IMR-90 (cell line): ENCODE data around the gene TGFA. TPM values are rescaled to one million over a fixed set of nuclear protein-coding genes. Genes with fewer than 3 reads are reported as not detected.

Source experiments
- ATAC-seq: fragments of 200-7000 bp; cut with Tn5 transposase; 2 replicates; pipeline ENCODE4 v1.9.1; 2020; ENCODE audit warnings: low read depth, mild to moderate bottlenecking, moderate library complexity
- BruUV-seq: library from RNA; stranded (reverse); fragments of 400-500 nt; replicated peaks from 2 replicates; lab custom pipeline; 2021; lab: Mats Ljungman, UMichigan
- CTCF ChIA-PET: fragments of 300-600 bp; formaldehyde crosslinking; extraction: SDS; loops from one replicate; lab custom pipeline; 2021; ENCODE audit warnings: antibody characterized with exemption; lab: Yijun Ruan, JAX
- POLR2A ChIA-PET: fragments of 300-600 bp; sonication (Branson Sonifier 250); formaldehyde crosslinking; loops from one replicate; lab custom pipeline; 2022; ENCODE audit warnings: antibody characterized with exemption; ENCODE audit not compliant: unreplicated experiment; lab: Charles Lee
- DNase-seq: peaks from one replicate; pipeline ENCODE4 v3.0.0; 2013
- H2AFZ ChIP-seq: replicated peaks from 2 replicates; pipeline ENCODE3; 2013; ENCODE audit warnings: low read length, mild to moderate bottlenecking; ENCODE audit not compliant: poor library complexity
- H2AK5ac ChIP-seq: 2 replicates; pipeline ENCODE4 v1.6.1; 2013; ENCODE audit warnings: low read depth, low read length, inconsistent platforms
- H2AK9ac ChIP-seq: replicated peaks from 2 replicates; pipeline ENCODE3; 2013; ENCODE audit warnings: mild to moderate bottlenecking, low read depth, low read length, moderate library complexity; ENCODE audit not compliant: poor library complexity
- H2BK120ac ChIP-seq: 2 replicates; pipeline ENCODE4 v1.6.1; 2013; ENCODE audit warnings: low read depth, low read length, inconsistent platforms
- H2BK15ac ChIP-seq: 3 replicates; pipeline ENCODE4 v1.6.1; 2013; ENCODE audit warnings: low read depth, low read length, inconsistent platforms
- H2BK20ac ChIP-seq: 2 replicates; pipeline ENCODE4 v1.6.1; 2013; ENCODE audit warnings: low read depth, mild to moderate bottlenecking, inconsistent platforms, low read length, moderate library complexity
- H2BK5ac ChIP-seq: 2 replicates; pipeline ENCODE4 v1.6.1; 2013; ENCODE audit warnings: mild to moderate bottlenecking, low read depth, low read length, inconsistent platforms; ENCODE audit not compliant: poor library complexity, severe bottlenecking
- H3K14ac ChIP-seq: replicated peaks from 2 replicates; pipeline ENCODE4 v1.6.1; 2013; ENCODE audit warnings: low read depth, low read length, inconsistent platforms
- H3K18ac ChIP-seq: 2 replicates; pipeline ENCODE4 v1.6.1; 2013; ENCODE audit warnings: low read depth, low read length, control low read depth
- H3K23ac ChIP-seq: 2 replicates; pipeline ENCODE4 v1.6.1; 2013; ENCODE audit warnings: low read depth, low read length, inconsistent platforms
- H3K27ac ChIP-seq: 2 replicates; pipeline ENCODE4 v1.5.1; 2013; ENCODE audit warnings: mild to moderate bottlenecking, control low read depth, low read length; ENCODE audit not compliant: insufficient read depth
- H3K27me3 ChIP-seq: 2 replicates; pipeline ENCODE4 v1.6.1; 2013; ENCODE audit warnings: low read length; ENCODE audit not compliant: control insufficient read depth, insufficient read depth
- H3K36me3 ChIP-seq: 2 replicates; pipeline ENCODE4 v1.6.1; 2013; ENCODE audit warnings: low read length, mixed read lengths; ENCODE audit not compliant: control insufficient read depth, insufficient read depth
- H3K4ac ChIP-seq: 2 replicates; pipeline ENCODE4 v1.6.1; 2013; ENCODE audit warnings: low read depth, low read length, inconsistent platforms
- H3K4me1 ChIP-seq: 2 replicates; pipeline ENCODE4 v1.6.1; 2013; ENCODE audit warnings: low read length, mixed read lengths; ENCODE audit not compliant: control insufficient read depth, insufficient read depth
- H3K4me2 ChIP-seq: 2 replicates; pipeline ENCODE4 v1.6.1; 2013; ENCODE audit warnings: low read depth, mild to moderate bottlenecking, control low read depth, low read length, moderate library complexity
- H3K4me3 ChIP-seq: 2 replicates; pipeline ENCODE4 v1.5.1; 2013; ENCODE audit warnings: low read depth, mild to moderate bottlenecking, control low read depth, low read length, moderate library complexity; ENCODE audit not compliant: insufficient read depth
- H3K56ac ChIP-seq: 2 replicates; pipeline ENCODE4 v1.6.1; 2013; ENCODE audit warnings: low read length, inconsistent platforms; ENCODE audit not compliant: insufficient read depth; ENCODE audit errors: extremely low read depth
- H3K79me1 ChIP-seq, 2 experiments: 2 replicates each; pipeline ENCODE4 v1.6.1; 2013; ENCODE audit warnings: low read length in 2 of 2, inconsistent platforms in 1 of 2, low read depth in 1 of 2
- H3K9ac ChIP-seq: 2 replicates; pipeline ENCODE4 v1.6.1; 2013; ENCODE audit warnings: low read depth, low read length, control low read depth
- H3K9me1 ChIP-seq: 2 replicates; pipeline ENCODE4 v1.6.1; 2013; ENCODE audit warnings: low read length, inconsistent platforms; ENCODE audit not compliant: insufficient read depth
- H3K9me3 ChIP-seq: 2 replicates; pipeline ENCODE4 v1.6.1; 2013; ENCODE audit warnings: low read length; ENCODE audit not compliant: control insufficient read depth, insufficient read depth
- H4K20me1 ChIP-seq: 2 replicates; pipeline ENCODE4 v1.6.1; 2013; ENCODE audit warnings: low read length, inconsistent platforms; ENCODE audit not compliant: insufficient read depth
- H4K5ac ChIP-seq: 2 replicates; pipeline ENCODE4 v1.6.1; 2013; ENCODE audit warnings: mild to moderate bottlenecking, low read depth, low read length, control low read depth
- H4K8ac ChIP-seq, 2 experiments: 2 replicates each; pipeline ENCODE4 v1.6.1; 2013; ENCODE audit warnings: low read depth in 2 of 2, low read length in 2 of 2, control low read depth in 1 of 2, inconsistent platforms in 1 of 2
- H4K91ac ChIP-seq: 2 replicates; pipeline ENCODE4 v1.6.1; 2013; ENCODE audit warnings: low read depth, low read length, inconsistent platforms; ENCODE audit not compliant: insufficient read depth
- CEBPB ChIP-seq: IDR thresholded peaks from 2 replicates; pipeline ENCODE4 v1.6.1; 2012; ENCODE audit warnings: low read depth, low read length, improper control_type of control experiment
- CHD1 ChIP-seq: IDR thresholded peaks from 2 replicates; pipeline ENCODE4 v1.6.1; 2012; ENCODE audit warnings: low read depth, low read length, improper control_type of control experiment
- MAZ ChIP-seq: IDR thresholded peaks from 2 replicates; pipeline ENCODE4 v1.6.1; 2012; ENCODE audit warnings: low read depth, mild to moderate bottlenecking, low read length, improper control_type of control experiment, moderate library complexity, borderline replicate concordance
- MXI1 ChIP-seq: IDR thresholded peaks from 2 replicates; pipeline ENCODE4 v1.6.1; 2012; ENCODE audit warnings: low read depth, mild to moderate bottlenecking, low read length, moderate library complexity, borderline replicate concordance
- RAD21 ChIP-seq: IDR thresholded peaks from 2 replicates; pipeline ENCODE4 v1.6.1; 2012; ENCODE audit warnings: low read length, improper control_type of control experiment
- RCOR1 ChIP-seq: IDR thresholded peaks from 2 replicates; pipeline ENCODE4 v1.6.1; 2012; ENCODE audit warnings: mild to moderate bottlenecking, low read length, improper control_type of control experiment; ENCODE audit not compliant: insufficient replicate concordance
- SMC3 ChIP-seq: fragments of 150-350 bp; IDR thresholded peaks from 2 replicates; pipeline ENCODE4 v1.6.1; 2016; ENCODE audit warnings: low read depth, mild to moderate bottlenecking, antibody characterized with exemption, low read length, moderate library complexity
- WGBS, 2 experiments: methylation state at CpG; one replicate each; pipeline versions ENCODE4 v1.1.5 to v1.1.7; 2013; ENCODE audit warnings: missing lambda C conversion rate in 2 of 2; ENCODE audit not compliant: insufficient read length in 1 of 2; ENCODE audit errors: extremely low coverage in 2 of 2; 5-methylcytosine and 5-hydroxymethylcytosine counted together
- dilution Hi-C: fragments of 300-500 bp; cut with HindIII; formaldehyde crosslinking; loops from one replicate; pipeline ENCODE4 v1.14.3; 2018; ENCODE audit warnings: low sequenced_read_pairs; ENCODE audit not compliant: unreplicated experiment
- in situ Hi-C: fragments of 300-500 bp; cut with MboI; formaldehyde crosslinking; loops from 3 replicates; pipeline ENCODE4 v1.14.3; 2019; ENCODE audit warnings: low sequenced_read_pairs, inconsistent platforms, mixed read lengths
- intact Hi-C: fragments of 100-400 bp; cut with micrococcal nuclease; formaldehyde crosslinking; loops from 2 replicates; pipeline ENCODE4 v1.10.0; 2022
- polyA plus RNA-seq, 3 experiments: library from polyadenylated mRNA; depleted of rRNA; stranded (reverse); fragments of >200 nt; gene quantifications; 2 replicates each; pipeline ENCODE4 v1.2.3, GENCODE V29; 2012; ENCODE audit warnings: low replicate concordance in 1 of 3
- total RNA-seq: library from RNA; depleted of rRNA; stranded (reverse); fragments of >200 nt; gene quantifications from 2 replicates; pipeline ENCODE4 v1.2.3, GENCODE V29; 2012
- TF ChIP-seq, protein P1 (sequence below): conservative IDR thresholded peaks from 2 replicates; pipeline ENCODE4 v1.5.1; 2012; ENCODE audit warnings: mild to moderate bottlenecking, low read depth, low read length, improper control_type of control experiment
- TF ChIP-seq, protein P2 (sequence below): fragments of 150-350 bp; IDR thresholded peaks from 2 replicates; pipeline ENCODE4 v1.6.1; 2017; ENCODE audit warnings: mild to moderate bottlenecking, antibody characterized with exemption, low read length, low read depth
- TF ChIP-seq, protein P3 (sequence below): fragments of 150-350 bp; IDR thresholded peaks from 2 replicates; pipeline ENCODE4 v1.6.1; 2016; ENCODE audit warnings: low read depth, mild to moderate bottlenecking, low read length, moderate library complexity, borderline replicate concordance

TGFA gene
- total and polyA plus RNA-seq, 2 of the 4 experiments (the other 2 are of a cell fraction) = not detected

DNA sequence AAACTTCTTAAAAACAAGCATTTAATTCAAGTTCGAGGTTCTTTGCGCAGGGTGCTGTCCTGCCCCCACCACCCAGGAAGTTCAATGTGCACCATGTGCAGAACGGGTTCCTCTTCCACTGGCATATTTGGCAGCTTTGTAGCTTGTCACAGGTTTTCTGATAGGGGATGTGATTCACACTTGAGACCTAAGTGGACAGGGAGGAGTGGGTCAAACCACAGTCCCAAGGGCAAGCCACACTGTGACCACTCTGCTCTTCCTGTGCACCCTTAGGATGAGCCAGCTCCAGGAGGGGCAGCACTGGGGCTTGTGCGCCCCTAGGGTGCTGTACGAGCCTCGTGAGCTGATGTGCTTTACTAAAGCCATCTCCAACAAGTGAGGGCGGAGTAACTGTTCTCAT is 82.5 kb downstream of the TGFA start:
- no peak overlapping the region for H4K8ac ChIP-seq
- no TSS peak for BruUV-seq
- no peak overlapping the region for H3K56ac ChIP-seq
- H3K9me3 ChIP-seq = no peaks in the 10 kb centered on the region
- CTCF ChIA-PET = no interaction called here
- H4K91ac ChIP-seq = no peak overlapping the region
- no peaks in the 10 kb centered on the region for H4K20me1 ChIP-seq
- no peak overlapping the region for H3K4ac ChIP-seq
- no peak overlapping the region for H2BK20ac ChIP-seq
- H3K14ac ChIP-seq = no peak overlapping the region
- H3K4me2 ChIP-seq = no peak overlapping the region
- peaks cover 16% of the 10 kb centered on the region for H3K27me3 ChIP-seq
- H2BK5ac ChIP-seq = no peak overlapping the region
- ATAC-seq (no peak), DNase-seq (no peak)
- dilution Hi-C loops (no loop called here), intact Hi-C loops (no loop called here), in situ Hi-C loops (no loop called here)
- H3K4me3 ChIP-seq = no peak overlapping the region
- H3K23ac ChIP-seq = no peak overlapping the region
- no peak overlapping the region for H2AFZ ChIP-seq
- H3K9ac ChIP-seq = no peak overlapping the region
- no peak overlapping the region for H4K5ac ChIP-seq
- H2BK15ac ChIP-seq = no peak overlapping the region
- no peaks in the 10 kb centered on the region for H3K9me1 ChIP-seq
- no peak overlapping the region for H2AK5ac ChIP-seq
- 37% methylated on average over 2 of the region's 7 CpGs; no CpG with 5 or more reads in 1 of the 2 experiments for WGBS, 2 experiments
- H3K4me1 ChIP-seq = no peaks in the 10 kb centered on the region
- POLR2A ChIA-PET = no interaction called here
- no peak overlapping the region for H3K18ac ChIP-seq
- H3K79me1 ChIP-seq = no peaks in the 10 kb centered on the region
- TF ChIP-seq RAD21 = no peak
- TF ChIP-seq, protein P1, sequence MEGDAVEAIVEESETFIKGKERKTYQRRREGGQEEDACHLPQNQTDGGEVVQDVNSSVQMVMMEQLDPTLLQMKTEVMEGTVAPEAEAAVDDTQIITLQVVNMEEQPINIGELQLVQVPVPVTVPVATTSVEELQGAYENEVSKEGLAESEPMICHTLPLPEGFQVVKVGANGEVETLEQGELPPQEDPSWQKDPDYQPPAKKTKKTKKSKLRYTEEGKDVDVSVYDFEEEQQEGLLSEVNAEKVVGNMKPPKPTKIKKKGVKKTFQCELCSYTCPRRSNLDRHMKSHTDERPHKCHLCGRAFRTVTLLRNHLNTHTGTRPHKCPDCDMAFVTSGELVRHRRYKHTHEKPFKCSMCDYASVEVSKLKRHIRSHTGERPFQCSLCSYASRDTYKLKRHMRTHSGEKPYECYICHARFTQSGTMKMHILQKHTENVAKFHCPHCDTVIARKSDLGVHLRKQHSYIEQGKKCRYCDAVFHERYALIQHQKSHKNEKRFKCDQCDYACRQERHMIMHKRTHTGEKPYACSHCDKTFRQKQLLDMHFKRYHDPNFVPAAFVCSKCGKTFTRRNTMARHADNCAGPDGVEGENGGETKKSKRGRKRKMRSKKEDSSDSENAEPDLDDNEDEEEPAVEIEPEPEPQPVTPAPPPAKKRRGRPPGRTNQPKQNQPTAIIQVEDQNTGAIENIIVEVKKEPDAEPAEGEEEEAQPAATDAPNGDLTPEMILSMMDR = no peak
- TF ChIP-seq CHD1 = no peak
- TF ChIP-seq RCOR1 = no peak
- TF ChIP-seq SMC3 = no peak
- no peak for TF ChIP-seq MXI1
- no peak for TF ChIP-seq MAZ
- TF ChIP-seq, protein P2, sequence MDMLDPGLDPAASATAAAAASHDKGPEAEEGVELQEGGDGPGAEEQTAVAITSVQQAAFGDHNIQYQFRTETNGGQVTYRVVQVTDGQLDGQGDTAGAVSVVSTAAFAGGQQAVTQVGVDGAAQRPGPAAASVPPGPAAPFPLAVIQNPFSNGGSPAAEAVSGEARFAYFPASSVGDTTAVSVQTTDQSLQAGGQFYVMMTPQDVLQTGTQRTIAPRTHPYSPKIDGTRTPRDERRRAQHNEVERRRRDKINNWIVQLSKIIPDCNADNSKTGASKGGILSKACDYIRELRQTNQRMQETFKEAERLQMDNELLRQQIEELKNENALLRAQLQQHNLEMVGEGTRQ = no peak
- TF ChIP-seq, protein P3, sequence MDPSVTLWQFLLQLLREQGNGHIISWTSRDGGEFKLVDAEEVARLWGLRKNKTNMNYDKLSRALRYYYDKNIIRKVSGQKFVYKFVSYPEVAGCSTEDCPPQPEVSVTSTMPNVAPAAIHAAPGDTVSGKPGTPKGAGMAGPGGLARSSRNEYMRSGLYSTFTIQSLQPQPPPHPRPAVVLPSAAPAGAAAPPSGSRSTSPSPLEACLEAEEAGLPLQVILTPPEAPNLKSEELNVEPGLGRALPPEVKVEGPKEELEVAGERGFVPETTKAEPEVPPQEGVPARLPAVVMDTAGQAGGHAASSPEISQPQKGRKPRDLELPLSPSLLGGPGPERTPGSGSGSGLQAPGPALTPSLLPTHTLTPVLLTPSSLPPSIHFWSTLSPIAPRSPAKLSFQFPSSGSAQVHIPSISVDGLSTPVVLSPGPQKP = no peak
- no peak for TF ChIP-seq CEBPB
- no peak overlapping the region for H2AK9ac ChIP-seq
- no peak overlapping the region for H2BK120ac ChIP-seq
- no peak overlapping the region for H3K27ac ChIP-seq
- no peaks in the 10 kb centered on the region for H3K36me3 ChIP-seq
